GM18873 (cell line): ENCODE data around the gene PMS1.
"Not testable (repeated sequence)": the region's sequence is repeated elsewhere in the genome, so short reads cannot be mapped to it uniquely, and the experiment has no call there.

Experiments
- ATAC-seq: cut with Tn5 transposase; IDR thresholded peaks from one replicate; pipeline ENCODE4 v1.9.1; 2021; ENCODE audit warnings: mild to moderate bottlenecking, moderate library complexity, moderate number of reproducible peaks; ENCODE audit not compliant: unreplicated experiment, low FRiP score

The PMS1 gene

GRCh38 chr2:189860161-189860560 is 75.9 kb downstream of the PMS1 start:
- ATAC-seq, result no peak

- ATAC-seq, result no peak
These were observed 78.5 kb downstream of the PMS1 start for GRCh38 chr2:189862751-189863150.

- ATAC-seq, result no peak
These were observed 81.6 kb downstream of the PMS1 start for GRCh38 chr2:189865826-189866225.

- ATAC-seq, result no peak
These were observed 82.0 kb downstream of the PMS1 start for GRCh38 chr2:189866296-189866695.

- no peak for ATAC-seq
These were observed 84.6 kb downstream of the PMS1 start for GRCh38 chr2:189868896-189869295.

GRCh38 chr2:189870381-189871085 is 86.3 kb downstream of the PMS1 start:
- no peak for ATAC-seq

- no peak for ATAC-seq
These were observed 89.4 kb downstream of the PMS1 start for GRCh38 chr2:189873696-189874095.

- ATAC-seq, result no peak
These were observed 90.5 kb downstream of the PMS1 start for GRCh38 chr2:189874586-189875320.

GRCh38 chr2:189876271-189876670 is 92.0 kb downstream of the PMS1 start:
- no peak for ATAC-seq

GRCh38 chr2:189879716-189880081 is 95.4 kb downstream of the PMS1 start:
- no peak for ATAC-seq

GRCh38 chr2:189880429-189880828 is 96.2 kb downstream of the PMS1 start:
- no peak for ATAC-seq

GRCh38 chr2:189880832-189881492 is 96.7 kb downstream of the PMS1 start:
- no peak for ATAC-seq

GRCh38 chr2:189885368-189885767 is 101.1 kb downstream of the PMS1 start:
- ATAC-seq, result no peak

- not testable (repeated sequence) for ATAC-seq
These were observed 108.5 kb downstream of the PMS1 start for GRCh38 chr2:189892546-189893294.

- ATAC-seq, result no peak
These were observed 112.6 kb downstream of the PMS1 start for GRCh38 chr2:189896809-189897208.

GRCh38 chr2:189899101-189899500 is 114.9 kb downstream of the PMS1 start:
- no peak for ATAC-seq

- no peak for ATAC-seq
These were observed 116.5 kb downstream of the PMS1 start for GRCh38 chr2:189900726-189901125.

GRCh38 chr2:189901664-189902063 is 117.4 kb downstream of the PMS1 start:
- ATAC-seq, result no peak

- no peak for ATAC-seq
These were observed 129.6 kb downstream of the PMS1 start for GRCh38 chr2:189913821-189914220.

GRCh38 chr2:189916651-189917050 is 132.4 kb downstream of the PMS1 start:
- ATAC-seq, result no peak
